ENCODE results near the gene TMEM126B. TPM values are rescaled to one million over a fixed set of nuclear protein-coding genes. Genes with fewer than 3 reads are reported as not detected.
A peak's percentile ranks its signal among the peaks of the same experiment; 100 is the strongest.

TMEM126B gene
- total RNA-seq, 1 experiment from 2014 or later, result 88.7 TPM

- peak; percentile 48 for DNase-seq (ENCODE audit: low read depth)
Observed at GRCh38 chr11:85682330-85683305, 54.2 kb downstream of the TMEM126B start.

DNA sequence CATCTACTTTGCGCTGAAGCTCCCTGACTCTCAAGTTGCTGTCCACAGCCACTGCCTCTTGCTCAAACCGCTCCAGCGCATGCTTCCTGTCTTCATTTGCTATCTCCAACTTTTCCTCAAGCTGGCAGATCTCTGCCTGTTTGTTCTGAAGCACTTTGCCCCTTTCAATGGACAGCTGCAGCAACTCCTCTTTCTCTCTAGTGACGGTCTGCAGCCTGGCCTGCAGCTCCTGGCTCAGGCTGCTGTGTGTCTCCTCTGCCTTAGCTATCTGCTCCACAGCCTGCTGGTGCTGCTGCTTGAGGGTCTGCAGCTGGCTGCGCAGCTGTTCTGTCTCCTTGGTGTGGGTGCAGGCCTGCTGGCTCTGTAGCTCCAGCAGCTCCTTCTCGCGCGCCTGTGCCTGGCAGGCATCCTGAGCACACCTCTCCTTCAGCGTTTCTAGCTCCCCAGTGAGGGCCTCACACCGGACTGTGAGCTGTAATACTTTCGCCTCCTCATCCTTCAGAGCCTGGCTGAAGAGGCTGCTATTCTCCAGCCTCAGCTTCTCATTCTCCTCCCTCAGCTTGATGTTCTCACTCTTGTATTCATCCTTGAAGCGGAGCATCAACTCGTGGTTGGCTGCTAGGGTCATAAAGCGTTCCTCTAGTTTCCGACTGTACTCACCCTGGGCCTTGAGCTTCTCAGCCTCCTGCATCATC is 56.9 kb downstream of the TMEM126B start:
- no peak for DNase-seq (ENCODE audit: low read depth)

DNA sequence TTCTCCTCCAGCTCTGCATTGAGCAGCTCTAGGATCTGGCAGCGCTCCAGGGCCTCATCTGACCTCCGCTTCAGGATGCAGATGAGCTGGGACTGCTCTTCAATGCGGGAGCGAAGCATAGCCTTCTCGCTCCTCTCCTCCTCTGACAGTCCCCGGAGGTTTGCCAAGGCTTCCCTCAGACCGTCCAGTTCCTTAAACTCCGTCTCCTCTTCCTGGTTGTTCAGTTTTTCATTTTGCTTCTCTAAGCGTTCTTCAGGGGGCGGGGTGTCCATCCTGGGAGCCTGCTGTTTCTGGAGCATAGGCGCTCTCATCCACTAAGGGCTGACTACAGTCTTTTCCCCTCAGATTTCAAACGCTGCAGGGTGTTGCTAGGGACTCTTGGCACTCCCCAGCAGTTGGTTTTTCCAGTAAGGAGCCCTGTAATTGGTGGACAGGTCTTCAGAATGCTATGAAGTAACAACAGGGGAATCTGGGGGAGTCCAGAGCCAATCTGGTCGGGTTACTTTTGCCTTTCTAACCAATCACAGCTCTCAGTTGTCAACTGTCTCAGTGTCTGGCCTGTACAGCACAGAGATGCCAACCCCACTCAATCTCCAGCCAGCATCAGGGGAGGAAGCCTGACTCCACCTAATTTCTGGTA is 57.5 kb downstream of the TMEM126B start, which contains the start of gene CCDC89:
CCDC89 (minus strand) TSS at position 376 of the 640 bp plus-strand sequence; CDS start at position 311, 65 bp downstream.
- DNase-seq (ENCODE audit: low read depth), result peak; percentile 45

Other genes starting within 250 kb of the TMEM126B start
- 0.23 and 0.34 TPM in 2 replicates for gene DLG2, start 1.2 kb upstream of the TMEM126B start, total RNA-seq (2014; rRNA removed; shearing (Covaris generic))
- gene TMEM126A, start 19.4 kb downstream of the TMEM126B start, total RNA-seq (2014; rRNA removed; shearing (Covaris generic)), result 38.9 and 39.4 TPM in 2 replicates
- 23.7 and 24.0 TPM in 2 replicates for gene CREBZF, start 36.5 kb downstream of the TMEM126B start, total RNA-seq (2014; rRNA removed; shearing (Covaris generic))
- 0.16 TPM in 1 of 2 replicates, not detected in the other for gene CCDC89, start 57.6 kb downstream of the TMEM126B start, total RNA-seq (2014; rRNA removed; shearing (Covaris generic))
- gene SYTL2, start 182.5 kb downstream of the TMEM126B start, total RNA-seq (2014; rRNA removed; shearing (Covaris generic)), result 19.6 and 23.4 TPM in 2 replicates
- gene CCDC83, start 226.8 kb downstream of the TMEM126B start, total RNA-seq (2014; rRNA removed; shearing (Covaris generic)), result not detected in 2 replicates